Activated naive CD4-positive, alpha-beta T cell treated with anti-CD3 and anti-CD28 coated beads, Interleukin-2, amount 10 ng/mL, durations not matched to agents 7 days and 5 days (primary cell): ENCODE measurements around the gene TRIM50.

Experiments used
- CTCF ChIA-PET: fragments of 350-600 bp; sonication (Branson Sonifier 250); formaldehyde crosslinking; loops from one replicate; lab custom pipeline; 2021; ENCODE audit warnings: antibody characterized with exemption; lab: Charles Lee
- DNase-seq: peaks from one replicate; pipeline ENCODE4 v3.0.0-alpha.2; 2020
- H3K27ac Mint-ChIP-seq: one replicate; pipeline ENCODE4 v1.8.0; 2021; ENCODE audit warnings: mild to moderate bottlenecking, moderate library complexity, mixed read lengths
- H3K27me3 Mint-ChIP-seq: one replicate; pipeline ENCODE4 v1.8.0; 2021; ENCODE audit warnings: mild to moderate bottlenecking, mixed read lengths
- H3K36me3 Mint-ChIP-seq: one replicate; pipeline ENCODE4 v1.8.0; 2021; ENCODE audit warnings: mixed read lengths
- H3K4me1 Mint-ChIP-seq: one replicate; pipeline ENCODE4 v1.8.0; 2021; ENCODE audit warnings: mixed read lengths
- H3K4me3 Mint-ChIP-seq: one replicate; pipeline ENCODE4 v1.8.0; 2021; ENCODE audit warnings: mild to moderate bottlenecking, moderate library complexity, mixed read lengths
- H3K9me3 Mint-ChIP-seq: one replicate; pipeline ENCODE4 v1.8.0; 2021; ENCODE audit warnings: mixed read lengths

Gene TRIM50

GRCh38 chr7:73358590-73359275 lies 30.9 kb upstream of the TRIM50 start:
- Mint-ChIP-seq H3K36me3 (no peaks in the 10 kb centered on the region), H3K27me3 (peaks cover 28% of the 10 kb centered on the region), H3K27ac (no peak overlapping the region), H3K9me3 (no peaks in the 10 kb centered on the region), H3K4me1 (peaks cover 6% of the 10 kb centered on the region), H3K4me3 (no peak overlapping the region)
- CTCF ChIA-PET: no interaction called here
- no peak for DNase-seq

GRCh38 chr7:73356159-73356558 lies 28.3 kb upstream of the TRIM50 start:
- peaks cover 6% of the 10 kb centered on the region for H3K4me1 Mint-ChIP-seq
- H3K27ac Mint-ChIP-seq: no peak overlapping the region
- no peaks in the 10 kb centered on the region for H3K9me3 Mint-ChIP-seq
- H3K4me3 Mint-ChIP-seq: no peak overlapping the region
- H3K36me3 Mint-ChIP-seq: no peaks in the 10 kb centered on the region
- no peak for DNase-seq
- peaks cover 28% of the 10 kb centered on the region for H3K27me3 Mint-ChIP-seq
- CTCF ChIA-PET: no interaction called here

- Mint-ChIP-seq H3K36me3 (no peaks in the 10 kb centered on the region), H3K4me3 (no peak overlapping the region), H3K9me3 (no peaks in the 10 kb centered on the region), H3K4me1 (peaks cover 6% of the 10 kb centered on the region), H3K27ac (no peak overlapping the region), H3K27me3 (peaks cover 25% of the 10 kb centered on the region)
- CTCF ChIA-PET: no interaction called here
- no peak for DNase-seq
These were observed 26.9 kb upstream of the TRIM50 start for GRCh38 chr7:73354821-73355220.

GRCh38 chr7:73354196-73354595 lies 26.3 kb upstream of the TRIM50 start:
- H3K36me3 Mint-ChIP-seq: no peaks in the 10 kb centered on the region
- no peaks in the 10 kb centered on the region for H3K9me3 Mint-ChIP-seq
- peaks cover 21% of the 10 kb centered on the region for H3K27me3 Mint-ChIP-seq
- H3K27ac Mint-ChIP-seq: no peak overlapping the region
- H3K4me3 Mint-ChIP-seq: no peak overlapping the region
- CTCF ChIA-PET: no interaction called here
- H3K4me1 Mint-ChIP-seq: peaks cover 6% of the 10 kb centered on the region
- DNase-seq: no peak

- H3K4me3 Mint-ChIP-seq: no peak overlapping the region
- peaks cover 3% of the 10 kb centered on the region for H3K4me1 Mint-ChIP-seq
- CTCF ChIA-PET: no interaction called here
- DNase-seq: no peak
- H3K27ac Mint-ChIP-seq: no peak overlapping the region
- H3K27me3 Mint-ChIP-seq: peaks cover 16% of the 10 kb centered on the region
- no peaks in the 10 kb centered on the region for H3K9me3 Mint-ChIP-seq
- no peaks in the 10 kb centered on the region for H3K36me3 Mint-ChIP-seq
These were observed 25.4 kb upstream of the TRIM50 start for GRCh38 chr7:73353243-73353642.

- Mint-ChIP-seq H3K27ac (no peak overlapping the region), H3K27me3 (peaks cover 12% of the 10 kb centered on the region), H3K36me3 (no peaks in the 10 kb centered on the region), H3K4me3 (no peak overlapping the region), H3K4me1 (no peaks in the 10 kb centered on the region), H3K9me3 (no peaks in the 10 kb centered on the region)
- no peak for DNase-seq
- CTCF ChIA-PET: no interaction called here
These were observed 24.9 kb upstream of the TRIM50 start for GRCh38 chr7:73352784-73353183.

GRCh38 chr7:73351447-73352167 lies 23.7 kb upstream of the TRIM50 start:
- H3K36me3 Mint-ChIP-seq: no peaks in the 10 kb centered on the region
- DNase-seq: no peak
- no peak overlapping the region for H3K27ac Mint-ChIP-seq
- H3K4me1 Mint-ChIP-seq: no peaks in the 10 kb centered on the region
- CTCF ChIA-PET: no interaction called here
- peaks cover 4% of the 10 kb centered on the region for H3K27me3 Mint-ChIP-seq
- no peaks in the 10 kb centered on the region for H3K9me3 Mint-ChIP-seq
- H3K4me3 Mint-ChIP-seq: no peak overlapping the region

- H3K4me1 Mint-ChIP-seq: no peaks in the 10 kb centered on the region
- no peak overlapping the region for H3K4me3 Mint-ChIP-seq
- CTCF ChIA-PET: interaction anchor here (0.6 to 1.0 kb wide), 2 partner anchors 27 to 505 kb away, joined by 3 read pairs; no protein-coding TSS in a partner anchor
- peaks cover 9% of the 10 kb centered on the region for H3K27me3 Mint-ChIP-seq
- H3K36me3 Mint-ChIP-seq: no peaks in the 10 kb centered on the region
- H3K9me3 Mint-ChIP-seq: no peaks in the 10 kb centered on the region
- no peak for DNase-seq
- H3K27ac Mint-ChIP-seq: no peak overlapping the region
These were observed 22.6 kb upstream of the TRIM50 start for GRCh38 chr7:73350306-73351068.

- peaks cover 9% of the 10 kb centered on the region for H3K27me3 Mint-ChIP-seq
- H3K9me3 Mint-ChIP-seq: no peaks in the 10 kb centered on the region
- no peaks in the 10 kb centered on the region for H3K4me1 Mint-ChIP-seq
- no peak for DNase-seq
- H3K36me3 Mint-ChIP-seq: no peaks in the 10 kb centered on the region
- H3K4me3 Mint-ChIP-seq: no peak overlapping the region
- H3K27ac Mint-ChIP-seq: no peak overlapping the region
- CTCF ChIA-PET: interaction anchor here (1.0 kb wide), 1 partner anchor 26 kb away, joined by 3 read pairs; no protein-coding TSS in a partner anchor
These were observed 21.9 kb upstream of the TRIM50 start for GRCh38 chr7:73349763-73350162.

- Mint-ChIP-seq H3K9me3 (no peaks in the 10 kb centered on the region), H3K27me3 (peaks cover 24% of the 10 kb centered on the region)
- DNase-seq: no peak
These were observed 18.1 kb upstream of the TRIM50 start for GRCh38 chr7:73345951-73346350.

GRCh38 chr7:73345538-73345937 lies 17.7 kb upstream of the TRIM50 start:
- H3K9me3 Mint-ChIP-seq: no peaks in the 10 kb centered on the region
- H3K4me3 Mint-ChIP-seq: no peak overlapping the region
- H3K27me3 Mint-ChIP-seq: peaks cover 24% of the 10 kb centered on the region
- CTCF ChIA-PET: no interaction called here
- H3K27ac Mint-ChIP-seq: no peak overlapping the region
- no peaks in the 10 kb centered on the region for H3K4me1 Mint-ChIP-seq
- no peaks in the 10 kb centered on the region for H3K36me3 Mint-ChIP-seq
- no peak for DNase-seq

More at GRCh38 chr7:73345951-73346350, 18.1 kb upstream of the TRIM50 start:
- Mint-ChIP-seq H3K4me1 (no peaks in the 10 kb centered on the region), H3K27ac (no peak overlapping the region), H3K4me3 (no peak overlapping the region), H3K36me3 (no peaks in the 10 kb centered on the region)
- CTCF ChIA-PET: no interaction called here

GRCh38 chr7:73343671-73344380 lies 15.9 kb upstream of the TRIM50 start:
- Mint-ChIP-seq H3K4me3 (no peak overlapping the region), H3K4me1 (no peaks in the 10 kb centered on the region), H3K27me3 (peaks cover 24% of the 10 kb centered on the region), H3K36me3 (no peaks in the 10 kb centered on the region), H3K27ac (no peak overlapping the region), H3K9me3 (no peaks in the 10 kb centered on the region)
- no peak for DNase-seq
- CTCF ChIA-PET: interaction anchor here (0.6 kb wide), 1 partner anchor 20 kb away, joined by 3 read pairs; no protein-coding TSS in a partner anchor

- DNase-seq: no peak
- H3K9me3 Mint-ChIP-seq: no peaks in the 10 kb centered on the region
- CTCF ChIA-PET: no interaction called here
- H3K27ac Mint-ChIP-seq: no peak overlapping the region
- peaks cover 20% of the 10 kb centered on the region for H3K27me3 Mint-ChIP-seq
- H3K4me3 Mint-ChIP-seq: no peak overlapping the region
- no peaks in the 10 kb centered on the region for H3K36me3 Mint-ChIP-seq
- no peaks in the 10 kb centered on the region for H3K4me1 Mint-ChIP-seq
These were observed 14.8 kb upstream of the TRIM50 start for GRCh38 chr7:73342645-73343044.

- Mint-ChIP-seq H3K27me3 (peaks cover 20% of the 10 kb centered on the region), H3K4me3 (no peak overlapping the region), H3K4me1 (no peaks in the 10 kb centered on the region), H3K9me3 (no peaks in the 10 kb centered on the region), H3K36me3 (no peaks in the 10 kb centered on the region), H3K27ac (no peak overlapping the region)
- no peak for DNase-seq
- CTCF ChIA-PET: no interaction called here
These were observed 14.0 kb upstream of the TRIM50 start for GRCh38 chr7:73341877-73342276.
